ENCODE measurements around the gene OPALIN.

Gene OPALIN

GRCh38 chr10:96338279-96338925, 20.4 kb downstream of the OPALIN start:
- H3K9me3 ChIP-seq (ENCODE audit: control insufficient read depth, insufficient read depth, low read length): no peaks in the 10 kb centered on the region
- no peaks in the 10 kb centered on the region for H3K36me3 ChIP-seq (ENCODE audit: control insufficient read depth, insufficient read depth, low read length)
- H3K9ac ChIP-seq (ENCODE audit: low read depth, low read length): no peak overlapping the region
- no peak overlapping the region for H3K4me3 ChIP-seq (ENCODE audit: low read depth, low read length)
- H3K27me3 ChIP-seq (ENCODE audit: control insufficient read depth, insufficient read depth, low read length): no peaks in the 10 kb centered on the region
- no peak overlapping the region for H3K27ac ChIP-seq (ENCODE audit: low read depth, low read length)
- H3K4me1 ChIP-seq (ENCODE audit: control insufficient read depth, insufficient read depth, low read length): peaks cover 25% of the 10 kb centered on the region

DNA sequence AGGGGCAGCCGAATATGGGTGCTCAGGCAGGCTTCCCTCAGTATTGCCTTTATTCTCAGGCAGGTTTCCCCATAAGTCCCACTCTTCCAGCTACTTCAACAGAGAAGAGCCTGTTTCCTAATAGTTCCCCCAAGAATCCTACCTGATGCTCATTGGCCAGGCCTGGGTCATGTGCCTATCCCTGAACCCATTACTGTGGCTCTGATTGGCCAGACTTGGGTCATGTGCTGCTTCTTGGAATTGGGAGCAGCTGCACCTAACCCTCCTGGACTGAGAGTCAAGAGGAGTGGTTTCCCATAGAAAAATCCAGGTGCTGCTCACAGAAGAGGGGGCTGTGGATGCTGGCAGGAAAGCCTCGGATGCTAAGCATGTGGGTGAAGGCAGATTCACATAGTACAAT, 21.7 kb downstream of the OPALIN start:
- no peak overlapping the region for H3K27ac ChIP-seq (ENCODE audit: low read depth, low read length)
- no peaks in the 10 kb centered on the region for H3K27me3 ChIP-seq (ENCODE audit: control insufficient read depth, insufficient read depth, low read length)
- H3K9me3 ChIP-seq (ENCODE audit: control insufficient read depth, insufficient read depth, low read length): no peaks in the 10 kb centered on the region
- H3K9ac ChIP-seq (ENCODE audit: low read depth, low read length): no peak overlapping the region
- H3K36me3 ChIP-seq (ENCODE audit: control insufficient read depth, insufficient read depth, low read length): no peaks in the 10 kb centered on the region
- no peak overlapping the region for H3K4me3 ChIP-seq (ENCODE audit: low read depth, low read length)
- H3K4me1 ChIP-seq (ENCODE audit: control insufficient read depth, insufficient read depth, low read length): peaks cover 25% of the 10 kb centered on the region

DNA sequence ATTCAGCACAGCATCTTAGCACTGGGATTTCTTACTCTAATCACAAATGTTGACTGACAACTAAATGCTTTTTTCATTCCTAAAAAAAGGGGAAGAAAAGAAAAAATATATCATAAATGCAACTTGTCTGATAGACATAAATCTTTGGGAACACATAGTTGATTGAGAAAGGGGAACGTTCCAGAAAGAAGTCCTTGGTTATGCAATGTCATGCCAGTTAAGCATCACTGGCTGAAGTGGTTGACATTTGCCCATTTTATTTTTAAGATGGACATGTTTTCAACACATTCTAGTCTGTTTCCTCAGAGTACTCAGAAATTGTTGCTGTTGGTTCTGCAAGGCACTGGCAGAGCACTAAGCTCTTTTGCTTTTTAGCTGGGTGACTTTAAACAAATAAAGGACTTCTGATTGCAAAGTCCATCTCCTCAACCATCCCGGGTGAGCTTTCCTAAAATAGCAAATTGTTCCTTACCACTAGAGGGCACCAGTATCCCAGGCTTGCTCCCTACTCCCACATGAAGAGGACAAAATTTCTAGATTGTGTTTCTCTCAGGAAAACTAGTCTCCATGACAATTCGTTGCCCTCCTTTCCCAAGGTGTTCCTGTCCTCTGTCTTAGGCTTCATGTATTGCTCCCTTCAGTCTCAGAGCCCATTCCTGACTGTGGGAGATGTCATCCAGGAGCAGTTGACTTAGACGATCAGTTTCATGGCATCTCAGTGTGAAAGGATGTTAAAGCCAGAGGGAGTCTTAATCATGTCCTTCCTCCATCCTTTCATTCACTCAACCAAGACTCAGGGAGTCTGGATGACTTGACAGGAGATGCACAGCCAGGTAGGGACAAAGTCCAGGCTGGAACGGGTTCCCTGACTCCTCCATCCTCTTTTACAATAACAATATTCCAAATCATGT, 23.9 kb downstream of the OPALIN start:
- Histone ChIP-seq H3K9ac (ENCODE audit: low read depth, low read length) (no peak overlapping the region), H3K4me3 (ENCODE audit: low read depth, low read length) (no peak overlapping the region), H3K36me3 (ENCODE audit: control insufficient read depth, insufficient read depth, low read length) (no peaks in the 10 kb centered on the region), H3K4me1 (ENCODE audit: control insufficient read depth, insufficient read depth, low read length) (peaks cover 7% of the 10 kb centered on the region), H3K27me3 (ENCODE audit: control insufficient read depth, insufficient read depth, low read length) (no peaks in the 10 kb centered on the region), H3K27ac (ENCODE audit: low read depth, low read length) (no peak overlapping the region), H3K9me3 (ENCODE audit: control insufficient read depth, insufficient read depth, low read length) (no peaks in the 10 kb centered on the region)

GRCh38 chr10:96333101-96333500, 25.7 kb downstream of the OPALIN start:
- no peaks in the 10 kb centered on the region for H3K9me3 ChIP-seq (ENCODE audit: control insufficient read depth, insufficient read depth, low read length)
- H3K9ac ChIP-seq (ENCODE audit: low read depth, low read length): no peak overlapping the region
- H3K4me3 ChIP-seq (ENCODE audit: low read depth, low read length): no peak overlapping the region
- H3K4me1 ChIP-seq (ENCODE audit: control insufficient read depth, insufficient read depth, low read length): no peaks in the 10 kb centered on the region
- H3K36me3 ChIP-seq (ENCODE audit: control insufficient read depth, insufficient read depth, low read length): no peaks in the 10 kb centered on the region
- H3K27me3 ChIP-seq (ENCODE audit: control insufficient read depth, insufficient read depth, low read length): no peaks in the 10 kb centered on the region
- H3K27ac ChIP-seq (ENCODE audit: low read depth, low read length): no peak overlapping the region

DNA sequence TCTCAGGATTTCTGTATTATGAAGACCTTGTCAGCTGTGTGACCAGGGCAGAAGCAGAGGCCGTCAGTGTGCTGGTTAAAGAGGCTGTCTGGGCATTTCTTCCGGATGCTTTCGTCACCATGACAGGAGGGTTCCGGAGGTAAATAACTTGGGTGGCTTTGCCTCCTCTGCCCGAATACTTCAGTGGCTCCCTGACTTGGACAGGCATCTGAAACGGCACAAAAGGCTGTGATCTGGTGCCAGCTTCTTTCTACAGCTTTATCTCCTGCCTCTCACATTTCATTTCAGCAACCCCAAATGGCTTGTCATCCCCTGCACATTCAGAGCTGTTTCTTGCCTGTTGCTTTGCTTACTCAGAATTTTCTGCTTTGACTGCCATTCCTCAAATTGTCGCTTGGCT, 31.3 kb downstream of the OPALIN start:
- no peak overlapping the region for H3K27ac ChIP-seq (ENCODE audit: low read depth, low read length)
- H3K9me3 ChIP-seq (ENCODE audit: control insufficient read depth, insufficient read depth, low read length): no peaks in the 10 kb centered on the region
- H3K36me3 ChIP-seq (ENCODE audit: control insufficient read depth, insufficient read depth, low read length): no peaks in the 10 kb centered on the region
- H3K4me3 ChIP-seq (ENCODE audit: low read depth, low read length): no peak overlapping the region
- no peak overlapping the region for H3K9ac ChIP-seq (ENCODE audit: low read depth, low read length)
- H3K27me3 ChIP-seq (ENCODE audit: control insufficient read depth, insufficient read depth, low read length): no peaks in the 10 kb centered on the region
- H3K4me1 ChIP-seq (ENCODE audit: control insufficient read depth, insufficient read depth, low read length): no peaks in the 10 kb centered on the region

GRCh38 chr10:96325719-96326373, 33.0 kb downstream of the OPALIN start:
- H3K27me3 ChIP-seq (ENCODE audit: control insufficient read depth, insufficient read depth, low read length): no peaks in the 10 kb centered on the region
- no peak overlapping the region for H3K27ac ChIP-seq (ENCODE audit: low read depth, low read length)
- H3K36me3 ChIP-seq (ENCODE audit: control insufficient read depth, insufficient read depth, low read length): no peaks in the 10 kb centered on the region
- H3K4me1 ChIP-seq (ENCODE audit: control insufficient read depth, insufficient read depth, low read length): no peaks in the 10 kb centered on the region
- no peak overlapping the region for H3K9ac ChIP-seq (ENCODE audit: low read depth, low read length)
- H3K9me3 ChIP-seq (ENCODE audit: control insufficient read depth, insufficient read depth, low read length): no peaks in the 10 kb centered on the region
- no peak overlapping the region for H3K4me3 ChIP-seq (ENCODE audit: low read depth, low read length)

DNA sequence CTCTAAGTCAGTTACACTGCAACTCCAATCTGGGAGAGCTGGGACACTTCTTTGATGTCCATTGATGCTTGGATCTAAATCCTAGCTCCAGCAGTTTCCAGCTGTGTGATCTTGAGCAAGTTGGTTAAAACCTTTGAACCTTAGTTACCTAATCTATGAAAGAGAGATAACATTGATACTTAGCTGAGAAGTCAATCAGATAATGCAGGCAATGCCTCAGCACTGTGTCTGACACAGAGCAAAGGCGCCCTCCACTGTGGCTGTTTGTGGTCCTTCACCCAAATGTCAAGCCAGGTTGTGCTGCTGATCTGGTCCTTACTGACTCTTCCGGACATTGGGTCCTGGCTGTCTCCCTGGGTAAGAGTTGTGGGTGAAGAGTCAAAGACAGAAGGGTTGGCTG, 34.4 kb downstream of the OPALIN start:
- Histone ChIP-seq H3K9ac (ENCODE audit: low read depth, low read length) (no peak overlapping the region), H3K4me1 (ENCODE audit: control insufficient read depth, insufficient read depth, low read length) (peaks cover 9% of the 10 kb centered on the region; the same call in 1 of the 2 replicates), H3K4me3 (ENCODE audit: low read depth, low read length) (no peak overlapping the region), H3K9me3 (ENCODE audit: control insufficient read depth, insufficient read depth, low read length) (no peaks in the 10 kb centered on the region), H3K36me3 (ENCODE audit: control insufficient read depth, insufficient read depth, low read length) (no peaks in the 10 kb centered on the region), H3K27me3 (ENCODE audit: control insufficient read depth, insufficient read depth, low read length) (no peaks in the 10 kb centered on the region), H3K27ac (ENCODE audit: low read depth, low read length) (no peak overlapping the region)

GRCh38 chr10:96322275-96322674, 36.5 kb downstream of the OPALIN start:
- no peak overlapping the region for H3K9ac ChIP-seq (ENCODE audit: low read depth, low read length)
- peaks cover 11% of the 10 kb centered on the region; the same call in 1 of the 2 replicates for H3K4me1 ChIP-seq (ENCODE audit: control insufficient read depth, insufficient read depth, low read length)
- H3K27ac ChIP-seq (ENCODE audit: low read depth, low read length): no peak overlapping the region
- H3K9me3 ChIP-seq (ENCODE audit: control insufficient read depth, insufficient read depth, low read length): no peaks in the 10 kb centered on the region
- no peaks in the 10 kb centered on the region for H3K27me3 ChIP-seq (ENCODE audit: control insufficient read depth, insufficient read depth, low read length)
- no peak overlapping the region for H3K4me3 ChIP-seq (ENCODE audit: low read depth, low read length)
- H3K36me3 ChIP-seq (ENCODE audit: control insufficient read depth, insufficient read depth, low read length): no peaks in the 10 kb centered on the region

DNA sequence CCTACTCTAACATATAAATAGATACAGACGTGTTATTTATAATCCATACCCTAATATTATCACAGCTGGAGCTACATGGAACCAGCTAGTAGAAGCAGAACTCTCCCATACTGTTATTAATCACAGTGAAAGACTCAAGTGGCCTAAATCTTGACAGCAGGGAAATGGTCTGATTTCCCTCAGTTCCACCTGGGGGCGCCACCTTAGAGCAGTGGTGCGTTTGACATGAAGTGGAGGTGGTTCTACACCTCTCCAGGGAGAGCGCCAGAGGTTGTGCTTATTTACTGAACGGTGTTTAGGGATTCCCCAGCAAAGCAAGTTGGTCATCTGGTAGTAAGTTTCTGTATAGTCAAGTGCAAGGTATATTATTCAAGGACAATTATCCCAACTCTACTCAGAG, 37.0 kb downstream of the OPALIN start:
- H3K4me3 ChIP-seq (ENCODE audit: low read depth, low read length): no peak overlapping the region
- peaks cover 11% of the 10 kb centered on the region; the same call in 1 of the 2 replicates for H3K4me1 ChIP-seq (ENCODE audit: control insufficient read depth, insufficient read depth, low read length)
- no peak overlapping the region for H3K9ac ChIP-seq (ENCODE audit: low read depth, low read length)
- no peak overlapping the region for H3K27ac ChIP-seq (ENCODE audit: low read depth, low read length)
- no peaks in the 10 kb centered on the region for H3K36me3 ChIP-seq (ENCODE audit: control insufficient read depth, insufficient read depth, low read length)
- no peaks in the 10 kb centered on the region for H3K27me3 ChIP-seq (ENCODE audit: control insufficient read depth, insufficient read depth, low read length)
- H3K9me3 ChIP-seq (ENCODE audit: control insufficient read depth, insufficient read depth, low read length): no peaks in the 10 kb centered on the region

DNA sequence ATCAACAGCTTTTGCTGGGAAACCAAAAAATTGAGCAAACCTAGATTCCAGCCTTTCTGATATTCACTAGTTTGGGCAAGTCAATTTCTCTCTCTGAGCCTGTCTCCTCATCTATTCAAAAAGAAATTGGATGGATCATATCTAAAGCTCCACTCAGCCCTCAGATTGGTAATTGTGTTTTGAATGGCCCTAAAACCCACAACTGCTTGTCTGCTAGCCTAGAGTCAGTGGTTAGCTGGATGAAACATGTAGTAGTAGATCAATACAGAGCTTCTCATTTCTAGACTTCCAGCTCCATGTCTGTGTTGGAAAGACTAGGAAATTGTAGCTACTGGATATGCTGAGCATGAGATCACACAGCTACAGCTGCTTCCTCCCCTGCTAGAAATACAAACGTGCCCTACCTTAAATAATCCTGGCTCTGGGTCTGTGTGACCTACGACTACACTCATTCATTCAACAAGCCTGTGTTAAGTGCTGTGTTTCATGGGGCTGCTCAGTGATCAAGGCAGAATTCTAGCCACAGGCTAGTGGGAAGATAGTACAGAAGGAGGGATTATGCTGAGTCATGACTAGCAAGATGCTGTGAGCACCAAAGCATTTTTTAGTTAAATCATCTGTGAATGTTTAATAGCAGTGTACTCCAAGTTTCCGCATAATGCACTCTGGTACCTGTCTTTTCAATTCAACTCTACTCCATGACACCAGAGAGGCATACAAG, 38.9 kb downstream of the OPALIN start:
- H3K27me3 ChIP-seq (ENCODE audit: control insufficient read depth, insufficient read depth, low read length): no peaks in the 10 kb centered on the region
- H3K27ac ChIP-seq (ENCODE audit: low read depth, low read length): no peak overlapping the region
- no peak overlapping the region for H3K9ac ChIP-seq (ENCODE audit: low read depth, low read length)
- no peaks in the 10 kb centered on the region for H3K9me3 ChIP-seq (ENCODE audit: control insufficient read depth, insufficient read depth, low read length)
- H3K4me1 ChIP-seq (ENCODE audit: control insufficient read depth, insufficient read depth, low read length): peaks cover 11% of the 10 kb centered on the region; the same call in 1 of the 2 replicates
- H3K4me3 ChIP-seq (ENCODE audit: low read depth, low read length): no peak overlapping the region
- no peaks in the 10 kb centered on the region for H3K36me3 ChIP-seq (ENCODE audit: control insufficient read depth, insufficient read depth, low read length)

Data from HUES48 (cell line).